Effector CD4-positive, alpha-beta T cell (primary cell): ENCODE measurements around the gene CCRL2.
"Not testable (repeated sequence)": the region's sequence is repeated elsewhere in the genome, so short reads cannot be mapped to it uniquely, and the experiment has no call there.

ENCODE experiments used
- DNase-seq: peaks from one replicate; pipeline ENCODE4 v3.0.0-alpha.2; 2020

CCRL2 gene

DNA sequence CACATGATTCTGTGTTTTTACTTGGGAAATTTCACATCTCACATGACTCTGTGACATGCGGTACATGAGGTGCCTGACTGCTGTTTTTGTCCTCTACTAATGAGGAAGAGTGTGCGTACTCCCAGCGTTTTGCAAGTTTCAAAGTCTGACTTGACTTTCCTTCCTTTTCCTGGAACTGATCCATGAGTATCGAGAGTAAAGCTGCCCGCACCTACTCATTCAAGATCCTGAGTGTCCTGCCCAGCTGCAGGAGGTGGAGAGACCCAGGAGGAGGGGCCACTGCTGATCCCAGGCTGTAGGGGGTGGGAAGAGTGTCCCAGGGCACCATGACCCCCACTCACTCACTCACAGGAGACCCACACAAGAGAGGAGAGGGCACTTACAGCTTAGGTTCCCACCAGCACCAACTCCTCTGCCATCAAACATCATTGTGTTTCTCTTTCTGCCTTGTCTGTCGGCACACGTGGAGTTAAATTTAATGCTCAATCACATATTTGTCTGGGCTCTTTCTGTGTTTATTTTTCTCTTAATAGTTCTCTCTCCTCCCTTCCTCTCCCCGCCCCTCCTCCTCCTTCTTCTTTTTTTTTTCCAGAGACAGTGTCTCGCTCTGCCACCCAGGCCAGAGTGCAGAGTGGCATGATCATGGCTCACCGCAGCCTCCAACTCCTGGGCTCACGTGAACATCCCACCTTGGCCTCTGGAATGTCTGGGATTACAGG, 1.6 kb upstream of the CCRL2 start:
- DNase-seq: no peak

DNA sequence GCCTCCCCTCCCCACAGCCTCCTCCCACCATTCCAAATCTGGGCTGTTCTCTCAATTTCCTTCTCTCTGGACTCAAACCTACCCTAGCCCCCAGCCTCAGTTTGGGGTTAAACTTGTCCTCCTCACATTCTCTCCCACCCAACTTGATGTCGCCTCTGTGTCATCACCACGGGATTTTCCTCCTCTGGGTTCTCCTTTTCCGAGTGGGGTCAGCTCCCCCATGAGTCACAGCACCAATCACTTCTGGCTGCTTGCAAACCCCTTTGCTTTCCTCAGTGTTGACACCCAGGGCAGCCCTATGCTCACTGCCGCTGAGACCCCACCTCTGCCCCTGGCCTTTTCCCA, 644 bp upstream of the CCRL2 start:
- no peak for DNase-seq

DNA sequence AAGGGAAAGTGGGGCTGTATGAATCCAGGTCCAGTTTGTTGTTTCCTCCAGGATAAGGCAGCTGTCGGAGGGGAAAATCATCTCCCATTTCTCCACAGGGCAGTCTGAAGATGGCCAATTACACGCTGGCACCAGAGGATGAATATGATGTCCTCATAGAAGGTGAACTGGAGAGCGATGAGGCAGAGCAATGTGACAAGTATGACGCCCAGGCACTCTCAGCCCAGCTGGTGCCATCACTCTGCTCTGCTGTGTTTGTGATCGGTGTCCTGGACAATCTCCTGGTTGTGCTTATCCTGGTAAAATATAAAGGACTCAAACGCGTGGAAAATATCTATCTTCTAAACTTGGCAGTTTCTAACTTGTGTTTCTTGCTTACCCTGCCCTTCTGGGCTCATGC, 911 bp downstream of the CCRL2 start:
- DNase-seq: no peak

DNA sequence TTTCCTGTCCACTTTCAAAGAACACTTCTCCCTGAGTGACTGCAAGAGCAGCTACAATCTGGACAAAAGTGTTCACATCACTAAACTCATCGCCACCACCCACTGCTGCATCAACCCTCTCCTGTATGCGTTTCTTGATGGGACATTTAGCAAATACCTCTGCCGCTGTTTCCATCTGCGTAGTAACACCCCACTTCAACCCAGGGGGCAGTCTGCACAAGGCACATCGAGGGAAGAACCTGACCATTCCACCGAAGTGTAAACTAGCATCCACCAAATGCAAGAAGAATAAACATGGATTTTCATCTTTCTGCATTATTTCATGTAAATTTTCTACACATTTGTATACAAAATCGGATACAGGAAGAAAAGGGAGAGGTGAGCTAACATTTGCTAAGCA, 1.8 kb downstream of the CCRL2 start:
- no peak for DNase-seq

DNA sequence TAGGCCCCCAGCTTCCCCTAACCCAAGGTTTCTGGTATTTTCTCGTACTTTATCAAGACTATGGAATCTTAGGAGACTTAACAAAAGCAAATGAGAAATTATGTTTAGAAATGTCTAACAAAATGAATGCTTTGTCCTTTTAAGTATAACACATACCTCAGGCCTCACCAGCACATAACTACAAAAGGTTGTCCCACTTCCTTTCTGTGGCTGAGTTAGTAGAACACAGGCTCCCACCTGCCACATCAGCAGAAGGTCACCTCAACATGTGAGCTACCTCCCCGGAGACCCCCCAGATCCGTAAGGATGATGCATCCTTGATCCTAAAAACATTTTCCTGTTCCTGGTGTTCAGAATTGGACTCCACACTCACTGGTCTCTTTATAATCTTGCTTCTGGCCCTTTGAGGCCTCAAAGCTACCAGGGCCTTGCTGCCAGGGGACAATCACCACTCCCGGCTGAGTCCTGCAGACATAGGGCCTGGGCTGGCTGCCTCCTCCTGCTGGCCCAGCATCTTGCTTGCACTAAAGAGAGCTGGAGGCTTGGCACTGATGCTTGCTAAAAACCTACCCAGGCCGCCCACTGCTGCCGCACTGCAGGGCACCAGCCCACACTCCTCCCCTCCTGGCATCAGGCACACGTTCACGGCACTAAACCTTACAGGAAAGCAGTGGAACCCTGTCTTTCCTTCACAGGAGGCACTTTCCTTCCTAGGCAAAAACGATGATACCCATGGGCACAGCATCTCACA, 2.9 kb downstream of the CCRL2 start:
- no peak for DNase-seq

DNA sequence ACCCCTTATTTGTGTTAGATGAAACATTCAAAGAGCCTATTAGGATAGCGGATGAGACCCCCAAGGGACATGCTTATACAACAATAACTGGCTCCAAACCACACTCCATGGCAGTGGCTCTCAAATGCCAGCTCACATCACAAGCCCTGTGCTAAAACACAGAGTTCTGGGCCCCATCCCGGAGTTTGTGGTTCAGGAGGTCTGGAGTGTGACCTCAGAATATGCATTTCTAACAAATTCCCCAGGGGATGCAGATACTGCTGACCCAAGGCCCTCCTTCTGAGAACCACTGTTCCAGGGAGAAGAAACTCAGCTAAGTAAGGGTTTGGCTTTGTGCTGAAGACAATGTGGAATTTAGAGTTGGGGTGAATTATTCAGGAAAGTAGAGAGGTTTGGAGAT, 3.6 kb downstream of the CCRL2 start:
- no peak for DNase-seq

DNA sequence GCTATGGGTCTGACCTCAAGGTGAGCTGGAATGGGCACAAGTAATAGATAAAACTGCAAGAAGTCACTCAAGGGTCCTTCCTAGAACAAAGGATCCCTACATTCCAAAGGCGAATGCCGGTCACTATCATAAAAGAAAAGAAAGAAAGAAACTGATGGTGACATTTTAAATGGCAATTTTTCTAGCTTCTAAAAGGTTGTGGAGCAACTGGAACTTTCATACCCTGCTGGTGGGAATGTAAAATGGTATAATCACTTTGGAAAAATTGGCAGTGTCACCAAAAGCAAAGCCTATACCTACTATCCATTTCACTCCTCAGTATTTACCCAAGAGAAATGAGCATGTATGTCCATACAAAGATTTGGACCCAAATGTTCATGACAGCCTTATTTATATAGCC, 4.2 kb downstream of the CCRL2 start:
- no peak for DNase-seq

DNA sequence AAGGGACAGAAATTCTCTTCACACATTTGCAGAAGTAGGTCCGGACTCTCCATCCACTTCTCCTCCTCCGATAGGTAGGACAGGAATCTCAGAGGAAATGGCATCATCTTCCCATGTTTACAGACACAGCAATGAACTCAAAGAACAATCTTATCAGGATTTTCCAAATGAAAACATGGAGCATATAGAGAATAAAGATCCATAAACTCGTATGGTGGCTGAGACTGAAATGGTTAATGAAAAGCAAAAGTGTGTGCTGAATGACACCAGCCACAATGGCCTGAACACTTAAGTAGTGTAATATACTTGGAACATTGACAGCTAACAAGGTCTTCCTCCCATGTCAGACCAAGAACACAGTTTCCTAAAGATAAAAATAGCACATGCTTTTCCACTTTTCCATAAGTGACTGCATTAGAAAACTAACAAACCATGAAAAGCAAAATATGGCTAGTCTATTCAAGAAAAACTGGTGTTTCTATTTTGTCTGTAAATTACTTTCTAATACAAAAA, 5.8 kb downstream of the CCRL2 start:
- DNase-seq: no peak

DNA sequence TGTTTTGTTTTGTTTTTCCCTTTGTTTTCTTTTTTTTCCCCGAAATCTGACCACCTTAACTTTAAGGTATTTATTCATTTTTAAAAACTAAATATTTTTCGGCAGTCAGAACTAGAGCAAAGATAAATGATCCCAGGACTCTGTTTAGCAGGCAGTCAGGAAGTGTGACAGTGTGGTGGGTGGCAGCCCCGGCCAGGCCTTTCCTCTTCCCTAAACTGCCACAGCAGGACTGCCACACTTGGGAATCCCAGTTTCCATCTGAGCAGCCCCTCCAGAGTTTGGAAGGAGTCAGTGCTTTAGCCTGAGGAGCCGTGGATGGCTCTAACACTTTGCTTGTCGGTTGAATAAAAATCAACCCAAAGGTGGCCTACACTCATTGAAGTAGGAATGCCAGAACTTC, 6.9 kb downstream of the CCRL2 start:
- DNase-seq: no peak

DNA sequence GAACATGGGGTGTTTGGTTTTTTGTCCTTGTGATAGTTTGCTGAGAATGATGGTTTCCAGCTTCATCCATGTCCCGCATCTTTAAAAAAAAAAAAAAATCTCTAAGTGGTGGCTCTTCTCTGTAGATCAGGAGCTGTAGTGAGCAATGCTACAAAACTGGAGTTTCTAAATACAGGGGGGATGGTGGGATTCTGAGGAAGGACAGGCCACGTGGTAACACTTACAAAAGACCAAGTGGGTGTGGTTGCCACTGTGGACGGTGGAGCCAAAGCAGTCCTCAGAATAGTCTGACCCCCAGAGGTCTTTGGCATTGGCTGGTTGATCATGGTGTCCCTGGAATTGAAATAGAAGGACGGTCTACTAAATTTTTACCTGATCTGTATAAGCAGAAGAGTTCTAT, 7.7 kb downstream of the CCRL2 start:
- no peak for DNase-seq

DNA sequence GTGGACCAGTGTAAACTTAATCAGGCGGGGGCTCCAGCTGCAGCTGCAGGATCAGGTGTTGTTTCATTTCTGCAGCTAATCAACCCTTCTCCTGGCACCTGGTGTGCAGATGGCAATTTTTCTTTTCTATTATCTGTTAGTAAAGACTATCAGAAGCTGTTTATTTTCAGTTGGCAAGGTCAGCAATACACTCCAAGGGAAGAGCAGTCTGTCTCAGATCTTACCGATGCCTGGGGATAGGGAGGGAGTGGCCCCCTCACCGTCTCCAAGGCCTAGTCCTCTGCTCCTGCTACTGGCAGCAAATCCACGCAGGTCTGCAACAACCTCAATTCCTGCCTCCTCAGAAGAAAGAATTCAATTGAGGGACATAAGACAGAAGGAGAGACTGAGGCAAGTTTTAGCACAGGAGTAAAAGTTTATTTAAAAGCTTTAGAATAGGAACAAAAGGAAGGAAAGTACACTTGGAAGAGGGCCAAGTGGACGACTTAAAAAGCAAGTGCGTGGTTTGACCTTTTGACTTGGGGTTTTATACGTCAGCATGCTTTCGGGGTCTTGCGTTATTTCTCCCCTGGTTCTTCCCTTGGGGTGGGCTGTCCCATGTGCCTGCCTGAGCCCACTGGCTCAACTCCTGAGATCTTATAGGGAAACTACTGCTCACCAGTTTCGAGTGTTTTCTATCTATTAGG, 9.2 kb downstream of the CCRL2 start:
- DNase-seq: no peak

DNA sequence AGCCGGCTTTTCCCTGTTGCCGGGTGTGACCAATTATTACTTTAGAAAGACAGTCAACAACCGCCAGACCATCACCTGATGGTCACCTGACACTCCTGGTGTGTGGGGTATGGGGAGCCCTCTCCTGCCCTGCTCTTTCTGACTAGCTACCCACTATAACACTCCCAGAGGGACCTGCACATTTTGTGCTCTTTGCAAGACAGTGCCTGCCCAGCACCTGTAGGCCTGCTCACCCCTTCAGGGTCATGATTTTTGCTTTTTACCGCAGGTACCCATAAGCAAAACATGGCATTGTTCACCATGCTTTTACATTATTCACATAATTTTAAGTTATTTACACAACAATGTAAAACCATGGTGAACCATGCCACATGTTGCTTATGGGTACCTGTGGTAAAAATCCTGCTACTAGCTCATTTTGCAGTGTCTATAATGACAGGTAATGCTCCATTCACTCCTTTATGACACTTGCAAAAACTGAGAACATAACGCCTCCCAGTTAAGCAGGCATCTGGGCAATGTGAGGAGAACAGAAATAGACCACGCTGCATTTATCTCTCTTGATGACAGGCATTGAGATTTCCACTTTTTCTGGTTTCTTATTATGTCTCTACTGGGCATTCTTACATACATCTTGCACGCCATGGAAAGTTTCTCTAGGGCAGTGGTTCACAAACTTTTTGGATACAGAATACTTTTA, 9.9 kb downstream of the CCRL2 start:
- DNase-seq: no peak

DNA sequence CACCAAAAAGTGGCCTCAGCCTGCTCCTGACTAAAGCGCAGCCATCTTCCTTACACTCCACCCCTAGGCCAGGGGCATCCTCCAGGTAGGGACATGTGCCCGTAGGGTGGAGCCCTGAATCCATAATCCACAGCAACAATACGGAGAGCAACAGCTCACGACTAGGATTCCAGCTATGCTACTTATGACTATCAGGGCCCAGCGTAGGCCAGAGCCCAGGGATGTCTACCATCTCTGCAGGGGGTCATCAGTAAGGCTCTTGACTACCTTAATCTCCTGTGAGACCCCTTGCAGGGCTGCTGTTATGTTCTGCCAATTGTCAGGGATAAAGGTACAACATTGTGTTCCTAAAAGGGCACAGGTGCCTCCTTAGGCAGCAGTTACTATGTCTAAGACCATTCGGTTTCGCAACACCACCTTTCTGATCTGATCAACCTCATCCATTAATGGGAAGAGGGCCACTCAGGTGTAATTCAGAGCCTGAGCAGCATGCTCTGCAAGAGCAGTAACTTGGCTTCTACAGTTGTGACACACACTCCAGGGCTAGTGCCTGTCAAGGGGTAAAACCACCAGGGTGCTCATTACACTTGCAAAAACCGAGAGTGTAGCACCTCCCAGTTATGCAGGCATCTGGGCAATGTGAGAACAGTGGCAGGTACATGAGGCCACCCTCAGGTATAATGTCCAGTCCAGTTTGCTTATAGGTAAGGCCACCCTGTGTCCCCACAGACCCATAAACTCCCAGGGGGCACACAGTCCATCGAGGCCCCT, 11.0 kb downstream of the CCRL2 start:
- no peak for DNase-seq

DNA sequence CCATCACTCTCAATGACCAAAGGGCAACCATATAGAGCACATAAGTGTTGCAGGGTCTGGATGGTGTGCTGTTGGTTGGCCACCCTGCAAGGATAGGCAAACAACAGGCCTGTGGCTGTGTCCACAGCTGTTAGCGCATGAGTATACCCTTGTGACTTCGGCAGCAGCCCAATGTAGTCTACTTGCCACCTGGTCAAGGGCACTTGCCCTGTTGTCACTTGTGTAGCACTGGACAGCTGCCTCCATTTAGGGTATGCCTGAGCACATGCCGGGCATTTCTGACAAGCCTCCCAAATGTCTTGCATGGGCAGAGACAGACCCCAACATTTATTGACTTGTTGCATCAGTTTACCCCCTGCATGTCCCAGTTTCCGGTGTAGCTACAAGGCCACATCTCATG, 12.8 kb downstream of the CCRL2 start:
- no peak for DNase-seq

DNA sequence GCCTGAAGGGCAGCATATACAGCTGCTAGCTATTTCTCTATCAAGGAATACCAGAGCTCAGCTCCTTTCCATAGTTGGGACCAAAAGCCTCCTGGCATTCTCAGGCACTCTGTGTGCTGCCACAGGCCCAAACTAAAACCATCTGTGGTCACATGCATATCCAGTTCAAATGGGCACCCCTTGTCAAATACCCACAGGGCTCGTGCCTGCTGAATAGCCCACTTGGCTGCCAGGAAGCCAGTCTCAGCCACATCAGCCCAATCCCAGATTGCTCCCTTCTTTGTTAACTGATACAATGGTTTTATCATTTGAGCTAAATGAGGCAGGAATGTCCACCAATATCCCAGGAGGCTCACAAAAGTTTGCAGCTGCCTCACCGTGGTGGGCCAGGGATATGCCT, 13.9 kb downstream of the CCRL2 start:
- DNase-seq: no peak

DNA sequence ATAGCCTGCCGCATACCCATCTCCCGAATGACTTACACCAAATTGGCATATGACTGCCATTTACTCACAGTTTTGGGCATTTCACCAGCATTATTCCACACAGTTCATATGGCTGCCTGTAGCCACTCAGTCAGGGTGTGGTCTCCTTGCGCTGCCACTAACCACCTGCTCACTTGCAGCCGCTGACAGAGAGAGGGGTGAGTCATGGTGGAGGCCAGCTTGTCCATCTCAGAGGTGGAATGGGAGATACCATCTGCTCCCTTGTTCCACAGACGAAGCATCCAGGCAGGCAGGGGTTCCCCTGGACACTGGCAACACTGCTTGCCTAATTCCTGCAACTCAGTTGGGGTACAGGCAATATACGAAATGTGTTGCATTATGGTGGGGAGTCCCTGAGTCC, 15.6 kb downstream of the CCRL2 start:
- no peak for DNase-seq

DNA sequence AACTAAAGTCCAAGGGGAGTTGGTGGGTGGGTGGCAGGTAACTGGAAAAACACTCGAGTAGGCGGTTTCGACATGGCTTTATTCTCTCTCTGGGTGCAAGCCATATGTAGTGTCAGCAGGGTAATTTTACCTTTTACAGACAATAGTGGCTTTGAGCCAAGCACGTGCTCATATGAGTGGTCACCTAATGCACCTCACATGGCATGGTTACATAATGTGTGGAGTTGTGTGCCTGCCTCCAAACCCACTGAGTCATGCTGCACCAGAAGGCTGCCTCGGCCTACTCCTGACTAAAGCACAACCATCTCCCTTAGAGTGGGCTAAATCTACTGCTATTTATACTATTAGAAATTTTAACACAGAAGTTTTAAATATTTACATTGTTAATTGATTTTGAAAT, 16.5 kb downstream of the CCRL2 start:
- no peak for DNase-seq

DNA sequence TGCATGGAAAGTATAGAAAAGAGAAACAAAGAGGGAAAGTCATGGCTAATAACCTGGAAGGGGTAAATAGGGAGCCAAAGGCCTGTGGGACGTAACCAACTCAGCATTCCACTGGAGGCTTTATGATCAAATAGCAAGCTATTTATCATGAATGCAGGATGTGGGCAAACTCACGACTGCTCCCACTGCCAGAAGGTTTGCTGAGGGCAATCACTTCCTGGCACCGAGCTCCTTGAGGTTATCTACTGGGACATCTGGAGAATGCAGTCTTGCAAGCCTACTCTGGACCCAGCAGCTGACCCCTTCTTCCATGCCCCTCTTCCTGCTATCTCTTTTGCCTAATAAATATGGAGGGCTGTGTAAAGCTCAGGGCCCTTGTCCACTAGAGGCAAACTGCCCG, 19.4 kb downstream of the CCRL2 start:
- not testable (repeated sequence) for DNase-seq

DNA sequence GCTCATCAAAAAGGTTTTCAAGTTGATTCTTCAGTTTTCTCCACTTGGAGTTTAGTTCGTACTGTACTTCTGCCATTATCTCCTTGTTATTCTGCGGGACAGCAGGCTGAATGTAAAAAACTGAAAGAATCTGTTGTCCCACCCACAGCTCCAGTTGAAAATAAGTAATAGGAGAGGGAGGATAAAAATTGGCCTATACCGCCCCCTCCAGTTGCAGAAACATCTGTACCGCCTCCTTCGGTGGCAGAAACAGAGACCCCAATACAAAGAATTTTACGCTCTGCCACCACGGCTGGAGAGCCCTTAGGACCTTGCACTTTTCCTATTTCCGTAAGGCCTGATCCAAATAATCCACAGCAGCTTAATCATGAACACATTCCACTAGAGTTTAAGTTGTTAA, 20.3 kb downstream of the CCRL2 start:
- not testable (repeated sequence) for DNase-seq

DNA sequence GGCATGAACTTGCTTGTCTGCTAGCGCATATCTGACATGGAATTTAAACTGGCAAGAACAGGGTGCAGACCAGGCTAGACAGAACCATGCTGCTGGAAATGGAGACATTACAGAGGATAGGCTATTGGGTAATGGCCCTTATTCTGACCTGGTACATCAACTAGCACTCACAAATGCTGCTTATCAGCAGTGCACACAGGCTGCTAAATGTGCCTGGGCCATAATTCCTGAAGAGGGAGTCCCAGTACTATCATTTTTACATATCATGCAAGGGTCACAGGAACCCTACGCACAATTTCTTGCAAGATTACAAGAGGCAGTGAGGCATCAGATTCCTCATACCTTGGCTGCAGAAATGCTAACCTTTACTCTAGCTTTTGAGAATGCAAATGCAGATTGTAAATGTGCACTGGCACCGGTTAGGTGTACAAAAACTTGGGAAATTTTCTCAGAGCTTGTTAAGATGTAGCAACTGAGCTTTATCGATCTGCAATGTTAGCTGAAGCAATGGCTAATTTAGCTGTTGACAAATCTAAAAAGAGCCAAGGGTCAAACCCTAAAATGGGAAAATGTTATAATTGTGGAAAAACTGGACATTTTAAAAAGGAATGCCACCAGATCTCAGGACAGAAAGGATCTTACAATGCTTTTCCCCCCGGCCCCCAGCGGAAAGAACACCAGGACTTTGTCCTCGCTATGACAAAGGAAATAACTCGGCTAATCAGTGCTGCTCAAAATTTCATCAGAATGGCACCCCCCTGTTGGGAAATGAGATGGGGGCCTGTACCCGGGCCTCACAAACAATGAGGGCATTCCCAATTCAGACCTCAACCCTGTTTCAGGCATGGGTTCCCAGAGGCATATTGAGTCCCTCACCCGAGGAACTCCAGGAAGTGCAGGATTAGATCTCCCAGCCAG, 21.1 kb downstream of the CCRL2 start:
- DNase-seq: no peak

DNA sequence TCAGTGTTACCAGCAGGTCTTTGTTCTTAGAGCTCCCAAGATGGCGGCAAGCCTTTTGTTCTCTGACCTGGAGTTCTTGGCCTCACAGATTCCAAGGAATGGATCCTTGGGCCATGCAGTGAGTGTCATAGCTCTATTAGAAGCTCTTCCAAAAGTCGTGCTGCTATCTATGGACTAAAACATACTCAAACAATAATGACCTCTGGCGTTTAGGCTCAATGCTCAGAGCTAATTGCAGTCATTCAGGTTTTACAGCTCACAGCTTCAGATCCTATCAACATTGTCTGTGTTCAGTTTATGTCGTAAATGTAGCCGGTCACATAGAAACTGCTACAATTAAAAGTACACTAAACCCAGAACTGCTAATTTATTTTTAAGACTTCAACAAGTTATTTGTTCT, 22.2 kb downstream of the CCRL2 start:
- DNase-seq: no peak
